Fibroblast of lung (primary cell): ENCODE results near the gene USP5.

Experiments
- CTCF ChIP-seq, 2 donors: IDR thresholded peaks in 1 of 2; conservative IDR thresholded peaks in 1 of 2; 1 replicate in 1 of 2; 2 replicates in 1 of 2; pipeline ENCODE4 v1.5.1; 2011 to 2012; ENCODE audit warnings: low read length in 2 of 2, control low read depth in 1 of 2, inconsistent platforms in 1 of 2, low read depth in 1 of 2, mild to moderate bottlenecking in 1 of 2
- EZH2 ChIP-seq: IDR thresholded peaks from 2 replicates; pipeline ENCODE4 v1.5.1; 2012; ENCODE audit warnings: low read length, control low read depth, mild to moderate bottlenecking; ENCODE audit errors: missing control alignments

DNA sequence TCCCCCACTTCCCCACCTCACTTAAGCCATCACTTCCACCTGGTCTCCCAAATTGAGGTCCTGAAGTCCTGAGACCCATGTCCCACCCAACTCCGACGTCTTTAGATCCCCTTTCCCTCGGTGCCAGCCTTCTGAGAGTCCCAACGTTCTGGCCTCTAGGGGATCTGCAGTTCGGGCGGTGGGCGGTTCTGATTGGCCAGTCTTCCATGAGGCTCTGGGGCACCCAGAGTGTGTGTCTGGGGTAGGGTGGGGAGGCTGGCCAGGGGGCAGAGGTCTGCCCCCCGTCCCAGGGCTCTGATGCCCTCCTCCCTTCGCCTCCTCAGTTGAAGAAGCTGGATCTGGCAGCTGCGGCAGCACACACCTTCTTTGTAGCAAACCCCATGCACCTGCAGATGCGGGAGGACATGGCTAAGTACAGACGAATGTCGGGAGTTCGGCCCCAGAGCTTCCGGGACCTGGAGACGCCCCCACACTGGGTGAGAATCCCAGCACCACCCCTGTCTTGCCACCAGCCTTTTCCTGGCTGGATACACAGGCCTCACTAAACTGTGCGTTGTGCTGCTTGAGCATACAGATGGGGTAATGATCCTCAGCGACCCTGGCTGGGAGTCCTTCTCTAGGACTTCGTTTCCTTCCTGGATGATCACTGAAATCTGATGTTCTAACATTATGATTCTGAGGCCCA is 22.3 kb upstream of the USP5 start:
- TF ChIP-seq CTCF (conservative IDR thresholded peaks at IDR 0.05 in 1 of 2, IDR thresholded peaks at IDR 0.05 in 1 of 2; ENCODE audit: low read depth in 1 of 2, low read length in 2 of 2) (peak in 1 of 2 donors; percentile 28), EZH2 (no peak)
